GM21737 (cell line): Measurements from ENCODE around the gene RHOBTB1.
"Not testable (repeated sequence)": the region's sequence is repeated elsewhere in the genome, so short reads cannot be mapped to it uniquely, and the experiment has no call there.

Source experiments
- ATAC-seq: cut with Tn5 transposase; IDR thresholded peaks from one replicate; pipeline ENCODE4 v1.9.1; 2021; ENCODE audit warnings: mild to moderate bottlenecking, moderate library complexity; ENCODE audit not compliant: unreplicated experiment

The RHOBTB1 gene

GRCh38 chr10:60910543-60910942 is 33.4 kb downstream of the RHOBTB1 start:
- ATAC-seq: peak; percentile 55

DNA sequence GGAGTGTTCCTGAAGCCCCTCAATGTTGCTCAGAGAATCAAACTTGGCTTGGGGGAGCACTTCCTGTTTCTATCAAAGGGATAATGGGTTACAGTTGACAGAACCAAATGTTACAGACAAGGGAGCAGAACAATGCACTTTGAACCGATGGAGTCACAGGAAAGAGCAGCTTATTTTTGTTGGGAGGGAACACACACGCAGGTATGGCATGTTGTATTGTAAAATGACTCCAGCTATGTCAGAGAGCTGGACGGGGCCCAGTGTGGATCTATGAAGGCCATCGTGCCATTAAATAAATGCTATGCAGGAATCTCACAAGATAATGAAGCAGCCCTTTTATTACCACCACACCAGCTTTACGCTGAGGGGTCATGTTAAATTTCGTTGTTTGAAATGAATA is 35.1 kb downstream of the RHOBTB1 start:
- ATAC-seq: no peak

GRCh38 chr10:60908031-60908430 is 36.0 kb downstream of the RHOBTB1 start:
- no peak for ATAC-seq

DNA sequence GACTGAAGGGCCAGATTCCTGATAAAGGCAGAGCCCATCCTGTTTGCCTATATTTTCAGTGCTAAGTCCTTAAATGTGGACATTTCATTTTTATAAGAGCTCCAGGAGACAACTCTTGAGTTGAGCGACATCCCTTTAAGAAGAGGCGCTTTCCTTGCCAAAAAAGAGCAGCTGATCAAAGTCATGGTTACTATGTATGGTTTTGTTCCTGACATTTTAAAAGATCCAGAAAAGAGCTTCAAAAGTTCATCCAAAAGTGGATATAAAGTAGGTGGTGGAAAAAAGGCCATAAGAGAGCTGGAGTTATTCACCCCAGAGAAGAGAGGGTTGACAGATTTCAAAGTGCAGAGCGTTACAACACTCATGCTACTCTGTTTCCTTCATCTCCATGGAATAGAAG is 36.7 kb downstream of the RHOBTB1 start:
- ATAC-seq: no peak

DNA sequence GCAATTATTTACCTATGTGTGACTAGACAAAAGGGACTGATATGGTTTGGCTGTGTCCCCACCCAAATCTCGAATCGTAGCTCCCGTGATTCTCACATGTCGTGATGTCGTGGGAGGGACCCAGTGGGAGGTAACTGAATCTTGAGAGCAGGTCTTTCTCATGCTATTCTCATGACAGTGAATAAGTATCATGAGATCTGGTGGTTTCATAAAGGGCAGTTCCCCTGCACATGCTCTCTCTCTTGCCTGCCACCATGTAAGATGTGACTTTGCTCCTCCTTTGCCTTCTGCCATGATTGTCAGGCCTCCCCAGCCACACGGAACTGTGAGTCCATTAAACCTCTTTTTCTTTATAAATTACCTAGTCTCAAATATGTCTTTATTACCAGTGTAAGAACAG is 37.2 kb downstream of the RHOBTB1 start:
- not testable (repeated sequence) for ATAC-seq

DNA sequence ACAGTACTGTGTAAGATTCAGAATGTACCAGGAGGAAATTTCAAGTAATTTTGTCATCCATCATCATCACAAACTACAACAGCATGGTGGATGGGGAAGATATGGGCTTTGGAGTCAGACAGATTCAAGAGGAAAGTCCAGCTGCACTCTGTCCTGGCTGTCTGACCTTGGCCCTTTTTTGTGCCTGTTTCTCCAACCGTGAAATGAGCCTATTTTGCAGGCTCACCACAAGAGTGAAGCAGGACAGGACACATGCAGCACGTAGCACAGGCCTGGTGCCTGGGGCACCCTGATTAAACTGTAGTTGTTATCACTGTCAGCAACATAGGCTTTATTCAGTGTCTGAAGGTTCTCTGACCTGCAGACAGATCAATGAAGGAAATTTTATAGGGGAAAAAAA is 37.6 kb downstream of the RHOBTB1 start:
- ATAC-seq: no peak

GRCh38 chr10:60905580-60905979 is 38.4 kb downstream of the RHOBTB1 start:
- no peak for ATAC-seq

- ATAC-seq: no peak
Measured at GRCh38 chr10:60903096-60903495, 40.9 kb downstream of the RHOBTB1 start.

DNA sequence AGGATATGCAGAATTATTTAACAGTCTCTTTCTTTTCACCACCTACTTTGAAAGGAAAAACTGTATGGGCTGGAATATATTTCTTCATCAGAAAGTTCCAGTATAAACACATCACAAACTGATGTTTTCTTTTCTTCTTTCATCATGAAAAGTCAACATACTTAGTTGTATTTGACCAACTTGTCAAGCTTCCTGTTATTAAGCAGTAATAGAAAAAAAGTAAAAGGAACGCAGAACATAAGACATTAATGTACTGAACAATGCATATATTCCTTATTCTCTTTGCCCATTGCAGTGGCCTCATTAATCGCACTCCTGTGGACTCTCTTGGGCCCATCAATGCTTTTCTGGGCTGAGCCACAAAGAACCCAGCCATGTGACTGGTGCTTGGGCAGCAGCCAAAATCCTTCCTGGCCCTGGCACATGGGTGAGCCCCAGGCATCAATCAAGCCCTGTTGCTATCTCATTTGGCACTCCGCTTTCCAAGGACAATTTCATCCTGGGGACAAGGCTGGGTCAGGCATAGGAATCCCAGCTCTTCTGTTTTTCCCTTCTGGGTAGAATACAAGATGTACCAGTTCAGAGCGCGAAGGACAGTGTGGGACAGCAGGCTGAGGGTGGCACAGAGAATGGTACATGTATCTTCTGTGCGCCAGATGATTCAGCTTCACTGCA is 42.3 kb downstream of the RHOBTB1 start:
- no peak for ATAC-seq

- no peak for ATAC-seq
Measured at GRCh38 chr10:60899266-60899665, 44.7 kb downstream of the RHOBTB1 start.

GRCh38 chr10:60898321-60898720 is 45.7 kb downstream of the RHOBTB1 start:
- ATAC-seq: no peak

GRCh38 chr10:60896810-60897209 is 47.2 kb downstream of the RHOBTB1 start:
- no peak for ATAC-seq

DNA sequence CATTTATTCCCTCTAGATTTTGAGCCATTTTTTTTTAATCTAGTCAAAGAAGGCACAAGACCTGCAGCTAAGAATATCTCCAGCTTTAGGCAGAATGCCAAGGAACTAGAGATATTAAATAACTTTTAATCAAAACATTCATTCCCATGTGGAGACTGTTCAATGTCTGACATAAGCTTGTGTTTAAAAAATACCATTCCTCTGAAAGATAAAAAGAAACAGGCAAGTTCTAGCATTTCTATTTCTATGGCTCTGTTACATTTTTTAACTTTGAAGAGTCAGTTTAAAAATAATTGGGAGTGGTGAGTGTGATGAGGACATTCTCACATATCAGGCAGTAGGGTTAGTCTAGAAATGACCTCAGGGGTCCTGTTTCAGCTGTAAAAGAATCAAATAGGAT is 48.0 kb downstream of the RHOBTB1 start:
- ATAC-seq: no peak

DNA sequence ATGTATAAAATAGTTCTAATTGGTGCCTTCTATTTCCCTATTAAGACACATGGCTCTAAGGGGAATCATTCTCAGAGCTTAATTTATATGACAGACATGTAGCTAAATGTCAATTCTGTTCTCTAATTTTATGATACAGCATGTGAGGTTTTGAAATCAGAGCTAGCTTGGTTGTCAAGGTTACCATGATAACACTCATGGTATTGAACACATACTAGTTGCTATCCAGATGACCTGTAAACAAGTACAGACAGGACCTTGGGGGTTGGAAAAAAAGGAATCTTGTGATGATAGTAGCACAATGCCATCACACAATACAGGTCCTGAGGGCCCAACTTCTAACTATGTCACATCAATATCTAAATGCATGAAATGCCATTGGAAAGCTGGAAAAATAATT is 49.2 kb downstream of the RHOBTB1 start:
- ATAC-seq: no peak

GRCh38 chr10:60893231-60893630 is 50.8 kb downstream of the RHOBTB1 start:
- ATAC-seq: no peak

DNA sequence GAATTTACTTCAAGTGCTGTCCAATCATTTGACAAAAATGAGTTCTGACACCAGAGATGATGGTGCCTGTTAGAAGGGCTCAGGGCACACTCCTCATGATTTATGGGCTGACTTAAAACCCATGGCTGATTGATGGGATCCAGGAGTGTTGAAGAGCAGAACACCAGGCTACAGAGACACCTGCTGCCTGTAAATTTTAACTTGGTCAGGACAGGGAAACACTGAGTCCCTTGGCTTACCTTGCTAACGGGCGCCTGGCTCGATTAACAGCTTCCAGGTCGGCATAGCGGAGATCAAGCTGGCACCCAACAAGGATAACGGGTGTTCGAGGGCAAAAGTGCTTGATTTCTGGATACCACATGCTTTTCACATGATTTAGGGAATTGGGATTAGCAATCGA is 51.4 kb downstream of the RHOBTB1 start:
- no peak for ATAC-seq

DNA sequence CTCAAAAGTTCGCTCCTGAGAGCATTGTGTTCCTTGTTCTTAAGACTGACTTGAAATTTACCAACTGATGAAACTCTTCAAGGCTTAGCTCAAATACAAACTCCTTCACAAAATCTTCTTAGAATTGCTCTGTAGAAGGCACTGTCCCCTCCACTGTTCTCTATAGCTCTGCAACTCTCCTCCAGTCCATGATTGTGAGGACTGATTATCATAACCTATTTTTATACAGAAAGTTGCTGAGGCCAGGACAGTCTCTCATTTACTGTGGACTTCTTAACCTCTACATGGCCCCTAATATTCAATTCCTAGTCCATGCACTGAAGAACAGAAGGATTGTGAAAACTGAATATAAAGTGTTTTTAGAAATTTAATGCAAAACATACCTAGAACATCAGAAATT is 53.2 kb downstream of the RHOBTB1 start:
- no peak for ATAC-seq

DNA sequence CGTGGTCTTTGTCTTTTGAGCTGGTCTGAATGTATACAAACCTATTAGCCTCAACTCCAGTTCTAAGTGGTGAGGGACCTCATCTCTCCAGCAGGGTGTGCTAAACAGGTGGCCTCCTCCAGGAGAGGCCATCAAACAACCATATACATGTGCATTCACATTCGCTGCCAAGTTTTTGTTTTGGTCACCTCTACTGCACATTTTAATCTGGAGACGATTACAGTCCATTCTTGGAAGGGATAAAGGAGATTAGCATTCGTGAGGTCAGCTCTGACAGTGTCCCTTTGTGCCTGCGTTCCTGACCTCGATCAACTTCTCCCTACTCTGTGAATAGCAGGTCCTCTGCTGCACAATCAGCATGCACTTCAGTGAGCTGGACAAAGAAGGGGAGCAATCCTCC is 60.8 kb downstream of the RHOBTB1 start:
- ATAC-seq: no peak

- ATAC-seq: no peak
Measured at GRCh38 chr10:60878224-60878623, 65.8 kb downstream of the RHOBTB1 start.

GRCh38 chr10:60877777-60878120 is 66.2 kb downstream of the RHOBTB1 start:
- no peak for ATAC-seq

- ATAC-seq: no peak
Measured at GRCh38 chr10:60877061-60877776, 66.8 kb downstream of the RHOBTB1 start.

DNA sequence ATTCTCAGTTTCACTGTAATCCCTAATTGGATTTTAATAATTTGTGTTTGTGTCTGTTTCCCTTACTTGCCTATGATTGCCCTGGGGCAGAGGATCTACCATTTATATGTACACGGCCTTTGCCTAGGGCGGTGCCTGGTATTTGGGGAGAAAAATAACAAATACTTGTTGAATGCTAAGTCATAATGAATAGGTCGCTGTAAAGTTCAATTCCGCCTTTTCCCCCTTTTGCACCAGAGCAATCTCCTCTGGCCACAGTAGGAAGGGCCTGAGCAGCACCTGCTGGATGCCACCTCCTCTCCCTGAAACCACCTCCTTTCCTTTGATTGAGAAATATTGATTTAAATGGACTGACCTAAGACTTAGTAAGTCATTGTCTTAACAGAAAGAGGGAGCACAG is 70.2 kb downstream of the RHOBTB1 start:
- ATAC-seq: no peak

DNA sequence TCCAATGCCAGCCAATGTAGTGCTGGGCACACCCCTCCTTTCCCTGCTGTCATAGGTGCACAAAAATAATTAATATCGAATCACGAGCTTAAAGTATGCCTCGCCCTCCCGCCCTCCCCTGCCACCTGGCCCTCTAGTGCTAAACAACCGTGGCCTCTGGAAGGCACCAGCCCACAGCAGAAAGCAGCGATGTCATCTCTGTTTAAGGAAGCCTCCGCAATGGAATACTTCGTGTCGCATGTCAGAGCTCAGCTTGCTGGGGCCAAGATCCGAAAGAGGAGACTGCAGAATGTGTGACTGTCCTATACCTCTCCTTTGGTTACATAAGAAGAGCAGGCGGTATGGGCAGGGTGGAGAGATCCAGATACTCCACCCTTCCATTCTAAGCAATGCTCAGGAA is 71.5 kb downstream of the RHOBTB1 start:
- ATAC-seq: no peak
